HG03457 (cell line): ENCODE results near the gene UNC80.

Experiments used
- ATAC-seq: cut with Tn5 transposase; IDR thresholded peaks from one replicate; pipeline ENCODE4 v1.9.1; 2021; ENCODE audit warnings: moderate number of reproducible peaks; ENCODE audit not compliant: unreplicated experiment

UNC80 gene

DNA sequence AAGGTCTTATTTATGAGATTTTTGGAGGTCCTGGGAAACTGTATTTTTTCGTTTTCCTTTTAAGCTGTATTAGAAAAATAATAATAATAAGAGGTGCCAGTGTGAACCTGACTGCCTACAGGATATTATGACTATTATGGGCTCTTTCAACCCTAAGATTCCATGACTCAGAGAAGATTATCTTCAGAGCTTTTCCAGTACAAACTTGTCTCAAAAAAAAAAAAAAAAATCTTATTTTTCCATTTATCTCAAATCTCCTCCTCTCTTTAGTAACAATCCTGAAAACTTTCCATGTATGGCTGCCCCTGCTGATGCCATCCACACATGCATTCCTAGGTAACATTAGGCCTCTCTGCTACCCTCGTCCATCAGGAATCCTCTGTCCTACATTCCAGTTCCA lies 194.1 kb downstream of the UNC80 start:
- no peak for ATAC-seq

DNA sequence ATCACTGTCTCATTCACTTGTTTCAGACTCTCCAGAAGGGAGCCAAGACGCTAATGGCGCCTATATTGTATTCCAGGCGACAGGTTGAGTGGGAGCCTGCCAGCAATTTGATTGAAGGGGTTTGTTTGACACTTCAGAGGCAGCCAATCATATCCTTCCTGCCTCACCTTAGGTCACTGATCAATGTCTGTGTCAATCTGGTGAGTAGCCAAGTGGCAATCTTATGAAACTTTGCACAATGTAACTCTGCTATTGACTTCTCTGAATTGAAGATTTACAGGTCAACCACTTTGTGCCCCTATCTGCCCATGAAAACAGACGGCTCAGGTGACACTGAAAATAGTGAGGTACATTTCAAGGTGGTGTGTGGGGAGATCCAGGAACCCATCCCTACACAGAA lies 198.1 kb downstream of the UNC80 start:
- ATAC-seq: no peak

DNA sequence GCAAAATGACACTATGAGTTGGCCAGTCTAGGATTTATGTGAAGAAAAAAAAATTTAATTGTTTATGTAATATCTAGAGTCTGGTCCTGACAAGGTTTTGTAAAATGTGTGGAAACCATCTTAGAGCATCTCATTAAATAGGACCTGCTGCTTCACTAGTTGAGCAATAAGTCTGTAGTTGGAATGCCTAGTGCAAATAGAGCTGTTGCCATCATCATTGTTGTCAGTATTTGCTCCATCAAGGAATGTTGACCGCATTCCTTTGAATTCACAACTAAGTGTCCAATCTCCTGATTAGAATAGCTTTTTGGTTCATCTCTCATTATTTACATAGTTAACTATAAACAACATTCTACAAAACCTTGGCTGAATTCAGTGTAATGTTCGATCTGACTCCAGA lies 198.6 kb downstream of the UNC80 start:
- no peak for ATAC-seq

DNA sequence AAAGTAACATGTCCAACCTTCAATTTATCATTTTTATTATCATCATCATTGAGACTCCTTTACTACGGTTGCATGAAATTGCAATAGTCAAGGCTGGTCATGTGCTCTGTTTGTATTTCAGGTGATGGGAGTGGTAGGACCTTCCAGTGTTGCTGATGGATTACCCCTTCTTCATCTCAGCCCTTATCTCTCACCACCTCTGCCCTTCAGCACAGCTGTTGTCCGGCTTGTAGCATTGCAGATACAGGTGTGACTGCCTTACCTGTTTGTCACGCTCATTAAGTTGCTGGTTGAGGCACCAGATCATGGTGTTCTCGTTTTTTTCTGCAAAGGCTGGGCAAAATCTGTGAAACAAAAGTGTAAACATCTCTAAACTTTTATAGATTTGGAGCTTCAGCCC lies 199.1 kb downstream of the UNC80 start:
- ATAC-seq: no peak

DNA sequence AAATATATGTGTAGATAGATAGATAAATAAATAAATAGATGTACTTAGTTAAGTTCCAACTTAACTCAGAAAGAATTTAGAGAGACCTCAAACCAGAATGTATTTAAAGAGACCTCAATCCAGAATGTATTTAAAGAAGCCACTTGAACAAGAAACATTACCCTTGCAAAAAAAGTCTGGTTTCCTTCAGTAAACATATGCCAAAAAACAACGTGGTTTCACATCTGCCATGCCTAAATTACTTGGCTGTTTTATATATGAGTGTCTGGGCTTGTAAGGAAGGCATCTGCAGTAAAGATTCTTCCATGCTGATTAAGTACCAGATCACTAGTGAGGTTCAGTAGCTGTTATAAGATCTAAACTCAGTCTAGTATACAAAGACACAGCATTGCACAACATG lies 201.7 kb downstream of the UNC80 start:
- no peak for ATAC-seq

DNA sequence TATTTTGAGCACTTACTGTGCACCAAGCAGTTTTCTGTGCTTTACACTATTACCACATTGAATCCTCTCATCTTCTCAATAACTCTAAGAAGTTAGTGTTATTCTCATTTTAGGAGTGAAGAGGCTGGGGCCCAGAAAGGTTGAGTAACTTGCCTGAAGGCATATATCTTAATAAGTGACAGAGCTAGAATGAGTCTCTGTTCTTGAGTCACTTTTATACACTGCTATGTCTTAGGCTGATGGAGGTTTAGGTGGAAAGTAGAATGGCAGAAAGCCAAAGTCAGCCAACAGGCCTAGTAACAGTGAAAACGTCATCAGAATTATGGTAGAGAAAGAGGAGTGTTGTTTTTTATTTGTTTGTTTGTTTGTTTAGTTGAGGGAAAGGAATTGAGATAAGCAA lies 202.9 kb downstream of the UNC80 start:
- no peak for ATAC-seq

DNA sequence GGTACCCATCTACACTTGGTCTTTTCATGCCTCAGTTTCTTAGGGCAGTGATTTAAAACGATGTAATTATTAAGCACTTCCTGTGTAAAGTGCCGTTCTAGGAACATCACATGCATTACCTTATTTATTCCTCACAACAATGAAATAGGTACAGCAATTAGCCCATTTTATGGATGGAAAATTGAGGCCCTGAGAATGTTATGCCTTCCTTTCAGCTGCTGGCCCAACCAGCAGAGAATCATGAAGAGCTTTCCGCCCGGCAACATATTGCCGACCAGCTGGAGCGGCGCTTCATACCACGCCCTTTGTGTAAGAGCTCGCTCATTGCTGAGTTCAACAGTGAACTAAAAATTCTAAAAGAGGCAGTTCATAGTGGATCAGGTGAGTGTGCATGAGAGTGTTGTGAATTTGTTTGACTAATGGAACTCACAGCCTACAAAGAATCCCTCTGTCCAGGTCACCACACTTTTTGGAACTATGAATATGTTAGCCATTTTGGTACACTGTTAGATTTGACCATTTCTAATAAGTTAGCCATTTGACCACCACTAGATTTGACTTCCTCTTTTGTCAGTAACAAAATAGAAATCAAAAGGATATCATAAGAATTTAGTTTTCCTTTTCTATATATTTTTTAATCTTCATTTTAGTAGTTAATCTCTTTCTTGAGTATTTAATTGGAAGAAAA lies 205.2 kb downstream of the UNC80 start:
- peak; percentile 90 for ATAC-seq

DNA sequence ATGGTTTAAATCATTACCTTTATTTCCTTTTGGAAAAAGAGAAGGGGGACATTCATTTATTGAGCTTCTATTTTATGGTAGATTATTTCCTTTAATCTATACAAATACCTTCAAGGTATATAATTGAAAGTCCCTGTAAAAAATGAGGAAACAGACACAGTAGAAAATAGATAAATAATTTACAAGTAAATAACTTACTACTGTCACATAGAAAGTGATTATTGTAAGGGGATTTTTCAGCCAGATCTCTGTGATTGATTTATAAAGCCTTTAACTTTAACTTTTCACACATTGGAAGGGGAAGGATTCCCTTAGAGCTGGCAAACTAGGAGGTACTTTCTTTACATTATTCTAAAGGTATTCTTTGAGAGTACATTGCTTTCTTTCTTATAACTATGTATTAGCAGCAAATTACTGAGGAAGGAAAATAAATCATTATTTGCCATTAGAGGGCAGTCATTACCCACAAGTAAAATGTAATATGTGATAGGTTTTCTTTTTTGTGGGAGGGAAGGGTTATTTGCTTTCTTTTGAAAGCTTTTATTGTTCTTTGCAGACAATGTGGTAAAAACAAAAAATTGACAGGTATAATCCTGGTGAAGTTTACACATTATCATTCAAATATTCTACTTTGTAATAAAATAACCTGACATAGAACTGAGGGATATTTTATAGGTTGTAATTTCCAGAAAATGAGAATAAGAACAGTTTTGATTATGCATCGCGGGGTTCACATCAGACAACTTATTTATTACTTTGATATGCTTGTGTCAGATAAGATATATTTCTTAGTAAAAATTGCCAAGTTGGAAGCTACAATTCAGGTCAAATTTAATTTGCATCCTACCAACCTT lies 206.0 kb downstream of the UNC80 start:
- ATAC-seq: peak; percentile 44

DNA sequence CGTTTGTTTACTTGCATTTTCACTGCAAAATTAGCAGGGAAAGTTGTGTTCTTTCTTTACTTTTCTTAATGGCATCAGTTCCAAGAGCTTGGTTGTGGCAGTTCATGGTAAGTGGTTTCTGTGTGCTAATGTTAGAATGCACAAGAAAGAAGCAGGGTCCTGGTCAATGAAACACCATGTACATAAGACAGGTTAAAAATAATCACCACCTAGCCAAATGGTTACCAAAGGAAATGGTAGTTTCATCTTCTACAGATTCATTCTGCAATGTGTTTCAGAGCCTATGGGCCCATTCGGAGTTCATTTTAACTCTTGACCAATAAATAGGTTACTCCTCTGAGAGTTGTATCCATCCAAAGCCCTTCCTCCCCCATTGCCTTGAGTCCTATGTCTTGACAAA lies 212.7 kb downstream of the UNC80 start:
- ATAC-seq: no peak

DNA sequence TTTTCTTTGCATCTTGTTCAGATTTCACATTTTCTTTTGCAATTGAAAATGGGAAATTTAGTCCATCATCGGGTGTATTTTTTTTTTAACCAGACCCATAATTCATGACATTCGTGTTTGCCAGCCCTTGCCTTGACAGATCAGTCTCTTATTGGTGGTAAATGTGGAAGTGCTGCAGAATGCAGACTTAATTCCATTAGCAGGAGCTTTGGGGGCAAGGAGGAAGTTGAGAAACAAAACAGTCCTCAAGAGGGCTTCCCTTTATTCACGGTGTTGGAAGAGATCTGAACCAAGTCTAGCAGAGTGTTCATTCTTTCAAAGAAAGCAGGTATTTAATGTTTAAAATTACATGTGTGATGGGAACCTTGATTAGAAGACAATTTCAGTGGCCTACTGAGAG lies 214.2 kb downstream of the UNC80 start:
- no peak for ATAC-seq

DNA sequence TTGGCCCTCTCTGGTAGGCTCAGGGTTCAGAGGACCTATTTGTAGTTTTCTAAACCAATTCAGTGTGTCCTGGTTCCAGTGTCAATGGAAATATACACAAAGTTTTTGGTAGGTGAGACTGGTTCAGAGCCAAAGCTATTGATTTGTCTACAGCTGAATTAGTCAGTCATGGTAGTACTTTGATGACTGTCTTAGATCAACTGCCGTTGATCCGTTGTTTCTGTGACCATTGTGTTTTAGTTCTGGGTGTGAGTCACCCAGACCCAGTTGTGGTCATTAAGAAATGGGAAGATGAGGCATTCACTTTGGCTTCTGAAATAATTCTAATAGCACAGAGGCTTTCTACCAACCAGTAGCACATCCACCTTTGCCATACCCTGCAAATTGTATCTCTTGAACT lies 214.8 kb downstream of the UNC80 start:
- no peak for ATAC-seq

DNA sequence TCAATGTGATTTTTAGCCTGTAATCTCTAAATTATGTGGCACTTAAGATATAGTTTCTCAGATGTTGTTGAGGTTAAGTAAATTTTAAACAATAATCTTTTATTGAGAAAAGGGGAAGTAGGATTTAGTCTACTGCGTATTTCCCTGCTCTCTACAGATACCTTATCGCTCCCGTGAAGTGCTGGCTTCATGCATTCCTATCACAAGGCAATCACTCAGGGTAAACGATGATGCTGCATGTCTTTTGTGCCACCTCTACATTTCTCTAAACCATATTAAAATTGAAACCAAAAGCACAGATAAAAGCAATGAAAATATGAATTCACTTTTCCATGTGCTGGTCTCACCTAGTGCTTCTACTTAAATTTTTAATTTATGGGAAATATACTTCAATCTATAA lies 216.4 kb downstream of the UNC80 start:
- ATAC-seq: peak; percentile 47

DNA sequence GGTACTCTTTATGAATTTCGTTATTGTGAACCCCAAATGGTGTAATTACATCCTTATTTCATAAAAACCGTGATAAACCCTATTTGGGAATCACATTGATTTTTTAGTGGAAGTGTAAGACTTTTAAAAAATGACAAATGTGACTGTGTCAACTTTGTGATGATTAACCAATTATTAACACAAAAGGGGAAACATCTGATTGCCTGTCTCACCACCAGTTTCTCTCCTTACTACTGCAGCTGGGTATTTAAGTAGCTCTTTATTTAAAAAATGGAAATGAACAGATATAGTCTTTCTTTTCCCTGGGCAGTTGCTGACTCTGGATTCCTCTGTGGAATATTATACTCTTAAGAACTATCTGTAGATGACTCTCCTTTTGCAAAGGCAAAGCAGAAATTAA lies 219.2 kb downstream of the UNC80 start:
- no peak for ATAC-seq

DNA sequence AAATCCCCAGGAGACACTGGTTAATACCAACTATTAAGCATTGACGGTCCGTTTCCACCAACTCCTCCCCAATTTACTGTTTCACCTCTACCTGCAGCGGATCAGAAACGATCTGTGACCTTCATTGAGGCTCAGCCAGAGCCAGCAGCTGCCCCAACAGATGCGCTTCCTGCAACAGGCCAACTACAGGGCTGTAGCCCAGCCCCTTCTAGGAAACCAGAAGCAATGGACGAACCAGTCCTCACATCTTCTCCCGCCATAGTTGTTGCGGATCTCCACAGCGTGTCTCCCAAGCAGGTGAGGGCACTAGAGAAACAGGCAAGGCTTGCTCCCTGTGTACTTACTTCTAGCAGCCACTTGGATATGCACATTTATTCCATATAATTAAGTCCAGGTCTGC lies 222.3 kb downstream of the UNC80 start:
- ATAC-seq: no peak

DNA sequence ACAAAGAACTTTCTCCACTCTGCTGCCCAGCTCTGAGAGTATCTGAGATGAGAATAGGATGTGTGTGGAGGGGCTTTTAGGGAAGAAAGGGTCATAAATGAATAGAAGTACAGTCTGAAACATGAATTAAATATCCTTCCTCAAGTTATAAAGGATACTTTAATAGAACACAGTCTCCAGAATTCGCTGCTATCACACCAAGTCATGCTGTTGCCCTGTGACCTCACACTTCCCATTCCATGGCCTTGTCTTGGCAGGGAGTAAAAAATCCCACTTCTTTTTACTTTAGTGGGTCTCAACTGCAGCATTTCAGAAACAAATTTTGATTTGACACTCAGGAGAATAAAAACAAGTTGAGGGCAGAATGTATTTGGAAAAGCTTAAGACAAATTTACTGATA lies 227.0 kb downstream of the UNC80 start:
- ATAC-seq: no peak

DNA sequence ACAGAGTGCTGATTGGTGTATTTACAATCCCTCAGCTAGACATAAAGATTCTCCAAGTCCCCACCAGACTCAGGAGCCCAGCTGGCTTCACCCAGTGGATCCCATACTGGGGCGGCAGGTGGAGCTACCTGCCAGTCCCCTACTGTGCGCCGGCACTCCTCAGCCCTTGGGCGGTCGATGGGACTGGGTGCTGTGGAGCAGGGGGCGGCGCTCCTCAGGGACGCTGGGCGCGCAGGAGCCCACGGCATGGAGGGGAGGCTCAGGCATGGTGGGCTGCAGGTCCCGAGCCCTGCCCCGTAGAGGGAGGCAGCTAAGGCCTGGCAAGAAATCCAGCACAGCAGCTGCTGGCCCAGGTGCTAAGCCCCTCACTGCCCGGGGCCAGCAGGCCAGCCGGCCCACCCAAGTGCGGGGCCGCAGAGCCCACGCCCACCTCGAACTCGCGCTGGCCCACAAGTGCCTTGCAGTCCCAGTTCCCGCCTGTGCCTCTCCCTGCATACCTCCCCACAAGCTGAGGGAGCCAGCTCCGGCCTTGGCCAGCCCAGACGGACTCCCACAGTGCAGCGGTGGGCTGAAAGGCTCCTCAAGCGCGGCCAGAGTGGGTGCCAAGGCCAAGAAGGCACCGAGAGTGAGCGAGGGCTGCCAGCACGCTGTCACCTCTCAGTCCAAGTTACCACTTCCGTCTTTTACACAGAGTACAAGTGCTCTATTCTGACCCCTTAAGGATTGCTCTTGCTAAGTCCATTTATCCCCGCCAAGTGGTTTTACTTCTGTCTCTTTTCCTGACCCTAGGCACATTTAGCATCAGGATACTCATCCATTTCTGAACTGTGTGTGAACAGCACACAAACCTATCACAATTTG lies 229.1 kb downstream of the UNC80 start:
- no peak for ATAC-seq

DNA sequence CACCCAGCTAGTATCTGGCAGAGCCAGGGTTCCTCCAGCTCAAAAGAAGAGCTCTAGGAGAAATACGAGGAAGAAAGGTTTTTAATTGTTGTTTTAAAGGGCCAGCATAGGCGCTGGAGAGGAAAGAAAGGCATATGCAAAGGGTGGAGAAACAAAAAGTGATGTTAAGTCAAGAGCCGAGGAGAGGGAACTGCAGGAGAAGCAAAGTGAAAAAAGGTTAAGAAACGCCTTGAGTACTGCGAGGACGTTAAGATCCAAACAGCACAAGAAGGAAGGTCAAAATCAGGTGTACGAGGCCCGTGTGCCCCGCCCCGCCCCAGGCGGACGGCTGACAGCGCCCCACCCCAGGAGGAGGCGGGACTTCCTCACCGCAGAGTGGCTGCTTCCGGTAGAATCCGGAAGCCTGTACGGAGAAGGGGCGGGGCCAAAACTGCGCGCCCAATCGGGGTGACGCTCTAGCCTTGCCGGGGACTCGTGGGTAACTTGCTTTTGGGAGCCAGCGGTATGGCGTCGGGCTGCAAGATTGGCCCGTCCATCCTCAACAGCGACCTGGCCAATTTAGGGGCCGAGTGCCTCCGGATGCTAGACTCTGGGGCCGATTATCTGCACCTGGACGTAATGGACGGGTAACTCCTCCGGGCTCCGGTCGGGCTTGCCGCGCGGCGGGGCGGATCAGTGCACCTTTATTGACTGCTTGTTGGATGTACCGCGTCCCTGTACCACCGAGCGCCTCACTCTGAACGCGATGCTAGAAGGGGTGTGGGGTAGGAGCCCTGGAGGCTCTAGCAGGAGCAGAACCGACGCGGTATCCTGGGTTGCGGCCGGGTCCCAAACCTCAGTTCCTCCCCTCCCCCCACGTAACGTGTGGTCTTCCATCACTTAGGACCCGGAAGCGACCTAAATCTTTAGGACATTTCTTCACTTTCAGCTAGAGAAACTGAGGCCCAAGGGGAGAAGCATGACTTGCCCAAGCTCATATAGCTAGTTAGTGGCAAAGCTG lies 230.8 kb downstream of the UNC80 start, which contains the start of gene RPE:
RPE (plus strand) TSS at position 481 of the 1,000 bp plus-strand sequence; CDS start at position 505, 24 bp downstream.
- ATAC-seq: peak; percentile 99

DNA sequence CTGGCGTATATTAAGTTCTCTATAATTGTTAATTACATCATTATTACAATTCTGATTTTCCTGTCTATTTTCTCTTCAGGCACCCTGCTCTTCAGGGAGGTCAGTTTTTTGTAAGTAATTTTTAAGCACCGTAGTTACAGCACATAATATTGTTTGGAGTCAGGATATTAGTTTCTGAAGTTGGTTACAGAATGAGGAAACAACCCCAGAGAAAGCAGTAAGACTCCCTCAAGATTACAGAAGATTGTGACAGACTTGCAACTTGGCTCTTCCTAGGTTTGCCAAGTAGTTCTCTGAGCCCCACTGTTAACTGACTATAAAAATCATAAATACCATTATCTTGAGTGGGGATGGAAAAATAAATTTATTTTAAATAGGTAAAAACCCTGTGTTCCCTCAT lies 231.7 kb downstream of the UNC80 start:
- ATAC-seq: no peak

DNA sequence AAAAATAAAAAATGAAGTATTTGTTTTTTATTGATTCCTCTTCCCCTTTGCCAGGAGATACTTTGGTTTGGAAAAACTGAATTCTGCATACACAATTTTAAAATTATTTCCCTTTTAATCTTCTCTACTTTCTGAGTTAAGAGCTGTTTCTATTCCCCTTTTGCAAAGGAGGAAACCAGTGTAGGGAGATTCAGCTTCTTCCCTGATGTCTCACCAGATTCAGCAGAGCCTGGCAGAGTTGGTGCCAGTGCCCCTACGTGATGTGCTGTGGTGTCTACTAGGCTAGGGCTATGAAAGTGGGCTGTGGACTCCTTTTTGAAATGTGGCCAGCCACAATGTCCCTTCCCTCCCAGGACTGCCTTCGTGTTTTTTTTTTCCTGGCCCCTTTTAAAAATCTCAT lies 233.2 kb downstream of the UNC80 start:
- no peak for ATAC-seq

DNA sequence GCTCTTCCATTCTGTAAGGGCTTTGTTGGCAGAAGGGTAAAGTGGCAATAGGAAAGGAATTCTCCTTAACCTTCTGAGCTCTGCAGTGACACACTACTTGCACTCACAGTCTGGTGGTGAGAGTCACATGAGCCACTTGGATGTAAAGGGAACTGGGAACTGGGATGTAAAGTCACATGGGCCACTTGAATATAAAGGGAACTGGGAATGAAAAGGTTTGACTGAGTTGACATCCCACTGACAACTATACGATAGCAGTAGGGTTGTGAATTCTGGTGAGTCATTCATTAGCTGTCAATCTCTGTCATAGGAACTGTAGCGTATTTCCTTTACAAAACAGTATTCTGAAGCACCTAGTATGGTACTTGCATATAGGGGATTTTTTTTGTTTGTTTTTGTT lies 236.3 kb downstream of the UNC80 start:
- ATAC-seq: no peak
